SK-N-MC (cell line): ENCODE results near the gene TBC1D22A.

ENCODE experiments used
- EZH2 ChIP-seq: fragments of 200-600 bp; sonication (generic); IDR thresholded peaks from one replicate; pipeline ENCODE4 v1.6.1; 2017; ENCODE audit warnings: antibody characterized with exemption
- FOXP2 ChIP-seq: optimal IDR thresholded peaks from 2 replicates; pipeline ENCODE3; 2011; ENCODE audit warnings: mild to moderate bottlenecking, moderate library complexity; ENCODE audit not compliant: insufficient read depth; ENCODE audit errors: extremely low read length, control extremely low read depth

GRCh38 chr22:46753360-46753759 lies 9.1 kb upstream of the TBC1D22A start:
- TF ChIP-seq FOXP2: no peak
- no peak for TF ChIP-seq EZH2
